K562 (cell line): ENCODE data around the gene MOB1A. TPM values are rescaled to one million over a fixed set of nuclear protein-coding genes. Genes with fewer than 3 reads are reported as not detected.

Source experiments
- CXXC5 ChIP-seq: fragments of 250-450 bp; sonication (Bioruptor Pico); IDR thresholded peaks from 2 replicates; pipeline ENCODE4 v1.8.0; 2022; ENCODE audit warnings: inconsistent platforms, mild to moderate bottlenecking, moderate library complexity
- EP400 ChIP-seq: fragments of 450-650 bp; IDR thresholded peaks from 2 replicates; pipeline ENCODE4 v1.6.1; 2017; ENCODE audit warnings: antibody characterized with exemption, mild to moderate bottlenecking, moderate library complexity
- FOXJ2 ChIP-seq: fragments of 200-800 bp; sonication (Bioruptor generic); IDR thresholded peaks from 2 replicates; pipeline ENCODE4 v1.6.1; 2016; ENCODE audit warnings: missing genetic modification characterization, missing compliant biosample characterization
- GTF2E2 ChIP-seq: fragments of 200-800 bp; sonication (Bioruptor generic); IDR thresholded peaks from 2 replicates; pipeline ENCODE4 v1.6.1; 2016; ENCODE audit warnings: missing genetic modification characterization, missing compliant biosample characterization
- POLR2B ChIP-seq: fragments of 450-650 bp; IDR thresholded peaks from 2 replicates; pipeline ENCODE4 v1.6.1; 2018; ENCODE audit warnings: low read depth; ENCODE audit not compliant: partially characterized antibody
- RCOR1 ChIP-seq, 2 experiments: IDR thresholded peaks; 2 replicates each; pipeline ENCODE4 v1.6.1; 2012; ENCODE audit warnings: low read depth in 2 of 2, low read length in 2 of 2, borderline replicate concordance in 1 of 2, improper control_type of control experiment in 1 of 2
- TCF3 ChIP-seq: sonication (generic); formaldehyde crosslinking; IDR thresholded peaks from 2 replicates; pipeline ENCODE4 v1.4.0; 2020; ENCODE audit warnings: mild to moderate bottlenecking, missing genetic modification reagents
- TRIM24 ChIP-seq, 2 experiments: fragments of 450-650 bp; IDR thresholded peaks; 2 replicates each; pipeline ENCODE4 v1.6.1; 2016
- ZNF274 ChIP-seq: IDR thresholded peaks from 2 replicates; pipeline ENCODE4 v1.6.1; 2011; ENCODE audit warnings: low read depth, mild to moderate bottlenecking, low read length, moderate library complexity, borderline replicate concordance
- polyA plus RNA-seq, 8 experiments: library from polyadenylated mRNA; depleted of rRNA in 4 of 8; stranded (reverse) in 5 of 8; unstranded in 3 of 8; fragments of >200 nt; fragmentation: Nextera tagmentation in 2 of 8; fragmentation: Illumina TruSeq in 1 of 8; extraction: Ambion mirVana in 2 of 8; extraction: Trizol in 1 of 8; gene quantifications; 2 replicates each; pipeline versions ENCODE4 v1.2.1 to v1.2.3, GENCODE V29; 2011 to 2014; ENCODE audit warnings: inconsistent platforms in 1 of 8, missing spikeins in 1 of 8
- total RNA-seq, 7 experiments: library from RNA; depleted of rRNA in 6 of 7; stranded (reverse); fragments of >200 nt in 6 of 7; fragmentation: Illumina TruSeq in 2 of 7; extraction: Trizol in 2 of 7; gene quantifications; 2 replicates each; pipeline versions ENCODE4 v1.2.1 to v1.2.3, GENCODE V29; 2011 to 2021; ENCODE audit warnings: low replicate concordance in 1 of 7
- TF ChIP-seq, protein P1 (sequence below): sonication (generic); formaldehyde crosslinking; IDR thresholded peaks from 2 replicates; pipeline ENCODE4 v1.8.0; 2022; ENCODE audit warnings: mild to moderate bottlenecking, missing genetic modification reagents
- TF ChIP-seq, protein P2 (sequence below): fragments of 450-650 bp; IDR thresholded peaks from 2 replicates; pipeline ENCODE4 v1.6.1; 2017; ENCODE audit warnings: antibody characterized with exemption, mild to moderate bottlenecking

Gene MOB1A
- total and polyA plus RNA-seq, 9 of the 15 experiments (the other 6 are each of a cell fraction or from before 2014, with no cell fraction given), result 24.8 to 100 (median 60.2) TPM

DNA sequence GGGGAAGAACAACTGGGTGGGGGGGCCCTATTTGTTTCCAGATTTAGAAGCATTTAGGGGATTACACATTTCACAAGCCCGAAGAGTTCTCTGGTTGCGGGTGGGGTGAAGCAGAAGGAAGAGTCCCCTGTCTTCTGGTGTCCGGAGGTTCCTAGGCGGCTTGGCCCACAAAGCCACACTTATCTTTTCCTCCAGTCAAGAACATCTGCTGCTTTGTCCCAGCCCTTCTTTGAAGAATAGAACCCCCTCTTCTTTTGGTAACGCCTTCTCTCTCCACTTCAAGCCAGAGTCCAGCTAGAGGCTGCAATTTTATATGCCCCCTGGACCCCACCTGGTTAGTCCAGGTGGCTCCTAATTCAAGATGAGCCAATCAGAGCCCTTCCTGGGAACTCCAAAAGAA lies 46.8 kb downstream of the MOB1A start (continued):
- TF ChIP-seq GTF2E2 (tag) (no peak), RCOR1 (IDR thresholded peaks at IDR 0.05; ENCODE audit: borderline replicate concordance in 1 of 2, low read depth in 2 of 2, low read length in 2 of 2) (peak in 1 of 2 experiments; percentile 47; a peak in 1 of 4 replicates), FOXJ2 (tag) (no peak), TCF3 (peak; percentile 79), TRIM24 (IDR thresholded peaks at IDR 0.05) (0 out of 4 replicates have a peak, but pooled peaks of 1 of the 2 experiments have one; percentile 35), EP400 (0 out of 2 replicates have a peak, but pooled peaks have one; percentile 18), CXXC5 (no peak), ZNF274 (no peak), POLR2B (no peak)
- TF ChIP-seq, protein P1, sequence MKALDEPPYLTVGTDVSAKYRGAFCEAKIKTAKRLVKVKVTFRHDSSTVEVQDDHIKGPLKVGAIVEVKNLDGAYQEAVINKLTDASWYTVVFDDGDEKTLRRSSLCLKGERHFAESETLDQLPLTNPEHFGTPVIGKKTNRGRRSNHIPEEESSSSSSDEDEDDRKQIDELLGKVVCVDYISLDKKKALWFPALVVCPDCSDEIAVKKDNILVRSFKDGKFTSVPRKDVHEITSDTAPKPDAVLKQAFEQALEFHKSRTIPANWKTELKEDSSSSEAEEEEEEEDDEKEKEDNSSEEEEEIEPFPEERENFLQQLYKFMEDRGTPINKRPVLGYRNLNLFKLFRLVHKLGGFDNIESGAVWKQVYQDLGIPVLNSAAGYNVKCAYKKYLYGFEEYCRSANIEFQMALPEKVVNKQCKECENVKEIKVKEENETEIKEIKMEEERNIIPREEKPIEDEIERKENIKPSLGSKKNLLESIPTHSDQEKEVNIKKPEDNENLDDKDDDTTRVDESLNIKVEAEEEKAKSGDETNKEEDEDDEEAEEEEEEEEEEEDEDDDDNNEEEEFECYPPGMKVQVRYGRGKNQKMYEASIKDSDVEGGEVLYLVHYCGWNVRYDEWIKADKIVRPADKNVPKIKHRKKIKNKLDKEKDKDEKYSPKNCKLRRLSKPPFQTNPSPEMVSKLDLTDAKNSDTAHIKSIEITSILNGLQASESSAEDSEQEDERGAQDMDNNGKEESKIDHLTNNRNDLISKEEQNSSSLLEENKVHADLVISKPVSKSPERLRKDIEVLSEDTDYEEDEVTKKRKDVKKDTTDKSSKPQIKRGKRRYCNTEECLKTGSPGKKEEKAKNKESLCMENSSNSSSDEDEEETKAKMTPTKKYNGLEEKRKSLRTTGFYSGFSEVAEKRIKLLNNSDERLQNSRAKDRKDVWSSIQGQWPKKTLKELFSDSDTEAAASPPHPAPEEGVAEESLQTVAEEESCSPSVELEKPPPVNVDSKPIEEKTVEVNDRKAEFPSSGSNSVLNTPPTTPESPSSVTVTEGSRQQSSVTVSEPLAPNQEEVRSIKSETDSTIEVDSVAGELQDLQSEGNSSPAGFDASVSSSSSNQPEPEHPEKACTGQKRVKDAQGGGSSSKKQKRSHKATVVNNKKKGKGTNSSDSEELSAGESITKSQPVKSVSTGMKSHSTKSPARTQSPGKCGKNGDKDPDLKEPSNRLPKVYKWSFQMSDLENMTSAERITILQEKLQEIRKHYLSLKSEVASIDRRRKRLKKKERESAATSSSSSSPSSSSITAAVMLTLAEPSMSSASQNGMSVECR (CRISPR knock-in tag), result no peak
- TF ChIP-seq, protein P2, sequence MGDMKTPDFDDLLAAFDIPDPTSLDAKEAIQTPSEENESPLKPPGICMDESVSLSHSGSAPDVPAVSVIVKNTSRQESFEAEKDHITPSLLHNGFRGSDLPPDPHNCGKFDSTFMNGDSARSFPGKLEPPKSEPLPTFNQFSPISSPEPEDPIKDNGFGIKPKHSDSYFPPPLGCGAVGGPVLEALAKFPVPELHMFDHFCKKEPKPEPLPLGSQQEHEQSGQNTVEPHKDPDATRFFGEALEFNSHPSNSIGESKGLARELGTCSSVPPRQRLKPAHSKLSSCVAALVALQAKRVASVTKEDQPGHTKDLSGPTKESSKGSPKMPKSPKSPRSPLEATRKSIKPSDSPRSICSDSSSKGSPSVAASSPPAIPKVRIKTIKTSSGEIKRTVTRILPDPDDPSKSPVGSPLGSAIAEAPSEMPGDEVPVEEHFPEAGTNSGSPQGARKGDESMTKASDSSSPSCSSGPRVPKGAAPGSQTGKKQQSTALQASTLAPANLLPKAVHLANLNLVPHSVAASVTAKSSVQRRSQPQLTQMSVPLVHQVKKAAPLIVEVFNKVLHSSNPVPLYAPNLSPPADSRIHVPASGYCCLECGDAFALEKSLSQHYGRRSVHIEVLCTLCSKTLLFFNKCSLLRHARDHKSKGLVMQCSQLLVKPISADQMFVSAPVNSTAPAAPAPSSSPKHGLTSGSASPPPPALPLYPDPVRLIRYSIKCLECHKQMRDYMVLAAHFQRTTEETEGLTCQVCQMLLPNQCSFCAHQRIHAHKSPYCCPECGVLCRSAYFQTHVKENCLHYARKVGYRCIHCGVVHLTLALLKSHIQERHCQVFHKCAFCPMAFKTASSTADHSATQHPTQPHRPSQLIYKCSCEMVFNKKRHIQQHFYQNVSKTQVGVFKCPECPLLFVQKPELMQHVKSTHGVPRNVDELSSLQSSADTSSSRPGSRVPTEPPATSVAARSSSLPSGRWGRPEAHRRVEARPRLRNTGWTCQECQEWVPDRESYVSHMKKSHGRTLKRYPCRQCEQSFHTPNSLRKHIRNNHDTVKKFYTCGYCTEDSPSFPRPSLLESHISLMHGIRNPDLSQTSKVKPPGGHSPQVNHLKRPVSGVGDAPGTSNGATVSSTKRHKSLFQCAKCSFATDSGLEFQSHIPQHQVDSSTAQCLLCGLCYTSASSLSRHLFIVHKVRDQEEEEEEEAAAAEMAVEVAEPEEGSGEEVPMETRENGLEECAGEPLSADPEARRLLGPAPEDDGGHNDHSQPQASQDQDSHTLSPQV, result 0 out of 2 replicates have a peak, but pooled peaks have one; percentile 33
